Measurements from ENCODE around the gene COBL.

The COBL gene

DNA sequence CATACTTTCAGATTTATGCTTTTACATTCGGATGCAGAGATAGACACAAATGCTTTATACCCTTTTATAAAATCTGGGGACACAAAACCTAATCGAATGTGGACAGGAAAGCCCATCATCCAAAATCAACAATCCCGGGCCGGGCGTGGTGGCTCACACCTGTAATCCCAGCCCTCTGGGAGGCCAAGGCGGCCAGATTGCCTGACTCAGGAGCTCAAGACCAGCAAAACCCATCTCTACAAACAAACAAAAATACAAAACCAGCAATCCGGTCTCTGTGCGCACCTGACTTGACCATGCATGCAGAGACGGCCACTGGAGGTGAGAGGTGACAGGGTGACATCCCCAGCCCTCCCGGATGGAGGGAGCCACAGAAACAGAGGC lies 13.5 kb downstream of the COBL start:
- no peak for DNase-seq (ENCODE audit: low spot score)

DNA sequence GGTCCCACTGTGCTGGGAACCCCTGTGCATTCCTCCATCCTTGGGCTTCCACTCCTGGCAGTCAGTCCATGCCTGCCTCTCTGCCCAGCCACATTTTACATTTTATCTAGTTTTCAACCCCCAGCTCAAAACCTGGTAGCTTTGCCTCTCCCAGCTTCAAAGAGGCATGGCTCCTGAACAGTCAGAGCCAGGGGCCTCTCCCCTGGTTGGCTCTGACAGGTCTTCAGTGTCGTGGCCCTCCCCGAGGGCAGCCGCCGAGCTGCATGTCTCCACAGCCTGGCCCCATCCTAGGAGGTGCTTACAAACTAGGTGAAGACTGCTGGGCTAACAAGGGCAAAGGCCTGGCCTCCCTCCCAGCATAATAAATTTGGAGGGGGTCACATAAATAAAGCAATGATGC lies 14.8 kb downstream of the COBL start:
- no peak for DNase-seq (ENCODE audit: low spot score)

- no peak for DNase-seq (ENCODE audit: low spot score)
These were observed 15.6 kb downstream of the COBL start for GRCh38 chr7:51300762-51301674.

DNA sequence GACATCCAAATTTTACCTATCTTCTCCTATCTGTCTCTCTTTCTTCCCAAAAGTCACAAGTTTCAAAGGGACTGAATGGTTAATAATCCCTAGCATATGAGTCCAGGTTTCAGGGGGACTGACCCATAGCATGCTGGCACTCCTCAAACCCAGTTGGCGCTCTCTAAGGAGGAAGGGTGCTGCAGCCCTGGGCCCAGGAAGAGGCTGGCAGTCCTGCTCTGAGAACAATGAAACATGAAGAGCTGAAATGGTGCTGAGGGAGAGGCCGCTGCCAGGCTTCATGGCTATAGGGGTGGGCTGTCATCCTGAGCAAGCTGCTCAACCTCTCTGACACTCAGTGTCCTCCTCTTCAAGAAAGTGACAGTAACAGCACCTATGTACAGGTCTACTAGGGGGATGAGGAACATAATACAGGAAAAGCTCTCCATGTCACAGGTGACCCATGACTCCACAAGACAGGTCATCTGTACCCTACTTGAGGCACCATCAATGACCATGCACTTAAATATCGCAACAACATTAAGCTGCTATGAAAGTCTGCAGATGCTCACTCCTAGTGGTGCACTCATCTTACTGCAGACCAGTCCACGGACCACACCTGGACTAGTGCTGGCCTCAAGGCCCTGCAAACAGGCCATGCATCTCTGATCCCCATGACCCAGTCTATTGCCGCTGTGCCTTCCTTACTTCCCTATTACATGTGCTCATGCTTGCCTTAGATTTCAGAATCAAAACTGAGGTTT lies 17.0 kb downstream of the COBL start:
- no peak for DNase-seq (ENCODE audit: low spot score)

DNA sequence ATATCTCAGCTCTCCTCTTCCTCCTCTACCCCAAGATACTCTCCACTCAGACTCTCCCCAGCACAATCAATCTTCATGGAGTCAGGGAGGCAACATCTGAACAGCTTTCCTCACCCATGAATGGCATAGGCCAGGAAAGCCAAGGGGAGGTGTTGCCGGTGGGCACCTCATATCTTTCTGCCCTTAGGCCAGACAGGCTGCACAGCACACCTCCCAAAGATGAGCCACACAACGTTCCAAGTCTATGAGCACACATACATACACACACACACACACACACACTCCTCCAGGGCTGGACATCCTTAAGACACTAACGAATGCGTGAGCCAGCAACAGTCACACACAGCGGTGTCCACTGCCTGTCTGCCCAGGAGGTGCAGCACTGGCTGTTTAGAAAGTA lies 17.7 kb downstream of the COBL start:
- no peak for DNase-seq (ENCODE audit: low spot score)

GRCh38 chr7:51297986-51298385 lies 18.6 kb downstream of the COBL start:
- DNase-seq (ENCODE audit: low spot score) = no peak

DNA sequence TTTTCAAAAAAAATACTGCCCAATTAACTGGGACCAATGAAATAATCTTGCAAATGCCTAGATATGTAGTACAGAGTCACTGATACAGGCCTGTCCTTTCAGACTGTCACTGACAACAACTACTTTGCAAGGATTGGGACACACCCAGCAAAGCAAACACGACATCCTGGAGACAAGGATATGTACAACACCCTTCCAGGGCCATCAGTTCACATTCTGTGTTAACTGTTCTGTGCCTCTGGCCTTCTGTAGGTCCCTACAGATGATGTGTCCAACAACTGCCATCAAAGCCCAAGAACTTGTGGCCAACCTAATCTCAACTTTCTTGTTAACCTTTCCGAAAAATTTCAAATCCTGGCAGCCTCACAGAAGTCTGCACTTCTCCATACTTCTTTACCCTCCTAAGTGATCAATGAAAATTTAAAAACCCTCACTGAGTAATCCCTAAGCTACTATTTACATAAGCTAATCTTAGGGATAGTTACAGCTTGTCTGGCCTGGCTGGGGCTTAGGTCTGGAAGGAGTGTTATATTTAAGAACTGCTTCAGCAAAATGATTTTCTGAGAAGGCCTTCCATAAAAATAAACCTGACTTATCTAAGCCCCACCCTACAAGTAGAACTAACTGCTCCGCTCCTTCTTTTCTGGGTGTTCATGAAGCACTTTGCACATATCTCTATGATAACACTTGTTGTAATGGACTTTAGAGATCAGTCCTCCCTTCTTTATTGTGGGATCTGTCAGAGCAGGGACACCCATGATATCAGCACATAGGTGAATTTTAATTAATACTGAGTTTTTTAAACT lies 21.0 kb downstream of the COBL start:
- no peak for DNase-seq (ENCODE audit: low spot score)

DNA sequence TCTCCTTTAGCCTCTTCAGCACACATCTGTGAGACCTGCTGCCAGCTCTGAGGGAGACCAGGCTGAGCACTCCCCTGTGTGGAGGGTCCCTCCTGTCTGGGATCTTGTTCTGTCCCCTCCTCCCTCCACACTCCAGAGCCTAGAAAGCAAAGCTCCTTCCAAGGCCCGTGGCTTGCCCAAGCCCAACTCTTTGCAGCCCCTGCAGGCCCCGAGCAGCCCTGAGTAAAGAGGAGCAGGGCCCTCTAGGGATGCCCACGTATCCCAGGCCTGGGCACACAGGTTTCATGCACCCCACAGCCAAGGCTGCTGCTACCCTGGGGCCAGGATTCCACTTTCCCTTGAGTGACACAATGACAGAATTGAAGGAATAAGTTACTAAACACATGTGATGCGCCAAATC lies 24.0 kb downstream of the COBL start:
- no peak for DNase-seq (ENCODE audit: low spot score)

DNA sequence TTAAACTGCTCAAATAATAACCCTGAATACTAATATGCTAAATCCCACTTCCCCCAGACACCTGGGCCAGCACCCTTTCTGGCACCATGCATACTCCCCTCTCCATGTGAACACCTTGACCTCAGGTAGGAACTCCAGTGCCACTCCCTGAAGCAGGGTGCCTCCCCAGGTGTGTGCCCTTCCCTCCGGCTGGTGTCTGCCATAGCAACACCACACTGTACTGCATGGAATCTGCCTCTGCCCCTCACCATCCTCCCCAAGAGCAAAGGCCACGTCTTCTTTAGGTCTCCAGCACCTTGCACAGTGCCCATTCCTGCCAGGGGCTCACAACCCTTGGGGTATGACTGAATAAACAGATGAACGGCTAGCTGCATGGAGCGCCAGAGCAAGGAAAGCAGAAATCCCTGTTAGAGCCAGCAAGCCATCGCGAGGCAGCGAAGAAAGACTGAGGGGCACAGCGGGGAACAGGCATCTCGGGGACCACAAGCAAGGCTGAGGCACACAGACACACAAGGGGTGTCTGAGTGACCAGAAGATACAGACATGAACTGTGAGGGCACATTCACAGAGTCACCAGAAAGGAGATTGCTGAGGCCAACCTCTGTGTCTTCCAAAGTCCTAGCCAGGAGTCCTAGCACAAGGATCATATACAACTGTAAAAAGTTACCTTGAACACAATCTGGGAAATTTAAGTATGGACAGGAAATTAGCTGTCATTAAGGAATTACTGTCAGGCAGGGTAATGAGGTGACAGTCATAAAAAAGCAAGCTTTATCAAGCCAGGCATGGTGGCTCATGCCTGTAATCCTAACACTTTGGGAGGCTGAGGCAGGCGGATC lies 25.7 kb downstream of the COBL start:
- no peak for DNase-seq (ENCODE audit: low spot score)

- DNase-seq (ENCODE audit: low spot score) = no peak
These were observed 26.3 kb downstream of the COBL start for GRCh38 chr7:51290304-51290637.

GRCh38 chr7:51289623-51290303 lies 26.8 kb downstream of the COBL start:
- DNase-seq (ENCODE audit: low spot score) = no peak

DNA sequence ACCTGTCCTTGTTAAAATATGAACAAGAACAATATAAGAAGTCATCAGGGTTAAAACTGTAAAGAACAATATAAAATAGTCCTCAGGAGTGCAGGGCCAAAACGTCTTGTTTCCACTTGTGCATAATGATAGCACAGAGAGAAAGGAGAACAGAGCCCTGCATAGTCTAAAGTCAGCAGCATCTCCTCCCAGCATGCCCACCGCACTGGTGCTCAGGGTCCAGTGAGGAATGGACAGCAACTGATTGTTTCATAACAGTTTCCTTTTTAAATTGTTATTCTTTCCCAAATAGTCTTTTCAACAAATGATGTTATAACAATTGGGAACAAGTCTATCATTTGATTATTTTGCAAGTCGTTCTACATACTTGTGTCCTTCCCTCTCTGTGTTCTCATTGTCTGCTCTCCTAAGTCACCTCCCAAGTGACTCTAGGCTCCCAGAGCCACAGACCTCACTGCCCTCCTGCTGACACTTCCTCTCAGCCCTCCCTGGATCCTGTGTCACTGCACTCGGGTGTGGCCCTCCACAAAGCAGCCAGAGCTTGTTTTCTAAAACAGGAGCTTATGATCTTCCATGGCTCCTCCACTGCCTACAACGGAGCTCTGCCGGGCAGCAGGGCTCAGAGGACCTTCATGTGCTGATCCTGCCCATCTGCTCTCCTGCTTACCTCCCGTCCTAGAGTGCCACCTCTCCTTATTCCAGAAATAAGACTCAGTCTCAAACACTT lies 27.6 kb downstream of the COBL start:
- no peak for DNase-seq (ENCODE audit: low spot score)

GRCh38 chr7:51286401-51286800 lies 30.2 kb downstream of the COBL start:
- no peak for DNase-seq (ENCODE audit: low spot score)

GRCh38 chr7:51280156-51280555 lies 36.5 kb downstream of the COBL start:
- DNase-seq (ENCODE audit: low spot score) = no peak

- DNase-seq (ENCODE audit: low spot score) = no peak
These were observed 37.1 kb downstream of the COBL start for GRCh38 chr7:51279391-51280023.

GRCh38 chr7:51278797-51279196 lies 37.8 kb downstream of the COBL start:
- DNase-seq (ENCODE audit: low spot score) = no peak

DNA sequence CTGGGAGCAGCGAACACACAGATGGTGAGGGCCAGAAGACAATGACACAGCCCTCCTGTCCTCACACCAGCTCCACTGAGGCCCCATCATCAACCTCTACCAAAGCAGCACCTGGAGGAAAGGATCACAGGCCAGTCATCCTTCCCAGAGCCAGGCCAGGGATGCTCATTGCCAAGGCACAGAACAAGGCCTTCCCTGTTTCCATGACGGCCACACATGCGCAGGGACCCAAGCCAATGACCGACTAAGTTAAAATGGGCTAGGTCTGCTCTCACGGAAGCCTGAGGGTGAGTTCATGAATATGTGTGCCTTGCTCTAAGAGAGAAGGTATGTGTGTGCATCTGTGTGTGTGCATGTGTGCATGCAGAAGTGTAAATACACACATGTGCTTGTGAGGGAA lies 39.6 kb downstream of the COBL start:
- DNase-seq (ENCODE audit: low spot score) = no peak

- no peak for DNase-seq (ENCODE audit: low spot score)
These were observed 40.5 kb downstream of the COBL start for GRCh38 chr7:51276091-51276605.

- DNase-seq (ENCODE audit: low spot score) = no peak
These were observed 41.1 kb downstream of the COBL start for GRCh38 chr7:51275532-51275931.

DNA sequence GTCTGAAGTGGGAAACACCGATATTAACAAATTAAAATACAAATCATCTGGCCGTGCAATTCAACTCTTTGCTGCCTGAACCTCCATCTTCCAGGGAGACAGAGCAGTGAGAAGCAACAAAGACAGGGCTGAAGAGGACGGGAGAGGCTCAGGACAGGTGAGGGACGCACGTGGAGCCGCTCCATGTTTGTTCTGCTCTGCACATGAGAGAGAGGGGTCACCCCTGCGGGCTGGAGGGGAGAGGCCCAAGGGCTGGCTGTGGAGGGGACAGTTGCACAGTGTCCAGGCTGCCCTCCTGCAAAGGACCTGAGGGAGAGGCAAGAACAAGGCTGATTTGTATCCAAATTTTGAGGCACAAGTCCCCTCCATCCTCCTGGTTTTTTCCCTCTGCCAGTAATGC lies 41.7 kb downstream of the COBL start:
- no peak for DNase-seq (ENCODE audit: low spot score)
